B cell (primary cell): ENCODE data around the gene RNASET2. TPM values are rescaled to one million over a fixed set of nuclear protein-coding genes. Genes with fewer than 3 reads are reported as not detected.

Experiments
- ATAC-seq: fragments of 200-7000 bp; cut with Tn5 transposase; one replicate; pipeline ENCODE4 v1.10.0; 2021; ENCODE audit warnings: low read depth, mild to moderate bottlenecking, moderate number of reproducible peaks, moderate library complexity
- CTCF ChIA-PET: fragments of 350-600 bp; sonication (Branson Sonifier 250); formaldehyde crosslinking; loops from one replicate; lab custom pipeline; 2021; ENCODE audit warnings: antibody characterized with exemption, inconsistent platforms; lab: Charles Lee
- POLR2A ChIA-PET: fragments of 350-600 bp; sonication (Branson Sonifier 250); formaldehyde crosslinking; loops from one replicate; lab custom pipeline; 2021; ENCODE audit warnings: antibody characterized with exemption; lab: Charles Lee
- DNase-seq: peaks from one replicate; pipeline ENCODE4 v3.0.0; 2013
- H2AFZ ChIP-seq: 2 replicates; pipeline ENCODE4 v1.6.1; 2012; ENCODE audit warnings: mild to moderate bottlenecking, low read depth, low read length; ENCODE audit not compliant: insufficient read depth, poor library complexity, severe bottlenecking
- H3K27ac ChIP-seq, 2 donors: 1 replicate in 1 of 2; 2 replicates in 1 of 2; pipeline ENCODE4 v1.5.1; 2012 to 2013; ENCODE audit warnings: low read length in 2 of 2, mild to moderate bottlenecking in 2 of 2, moderate library complexity in 1 of 2
- H3K27me3 ChIP-seq, 4 experiments: fragments of 200-600 bp in 1 of 4; sonication (generic) in 1 of 4; replicated peaks in 1 of 4; 1 replicate in 2 of 4; 2 replicates in 2 of 4; pipeline versions ENCODE4 v1.6.1 to v1.7.0; 2013 to 2016; ENCODE audit warnings: low read length in 3 of 4, mild to moderate bottlenecking in 2 of 4, mixed read lengths in 1 of 4, moderate library complexity in 1 of 4; ENCODE audit not compliant: insufficient read depth in 4 of 4, control insufficient read depth in 3 of 4; ENCODE audit errors: control extremely low read depth in 1 of 4
- H3K36me3 ChIP-seq, 2 experiments: replicated peaks in 1 of 2; 1 replicate in 1 of 2; 2 replicates in 1 of 2; pipeline versions ENCODE4 v1.6.1 to v1.7.1; 2013; ENCODE audit warnings: low read length in 1 of 2; ENCODE audit not compliant: insufficient read depth in 2 of 2, control insufficient read depth in 1 of 2; ENCODE audit errors: control extremely low read depth in 1 of 2, extremely low read depth in 1 of 2
- H3K4me1 ChIP-seq, 2 donors: fragments of 200-600 bp in 1 of 2; sonication (generic) in 1 of 2; 1 replicate in 1 of 2; 2 replicates in 1 of 2; pipeline versions ENCODE4 v1.5.1 to v1.6.1; 2013 to 2017; ENCODE audit warnings: low read length in 2 of 2; ENCODE audit not compliant: control insufficient read depth in 2 of 2, insufficient read depth in 2 of 2
- H3K4me2 ChIP-seq: replicated peaks from 2 replicates; pipeline ENCODE3; 2012; ENCODE audit warnings: mild to moderate bottlenecking, low read depth, low read length; ENCODE audit not compliant: poor library complexity, severe bottlenecking
- H3K4me3 ChIP-seq, 5 experiments: fragments of 200-600 bp in 1 of 5; sonication (generic) in 1 of 5; 1 replicate in 3 of 5; 2 replicates in 2 of 5; pipeline versions ENCODE4 v1.5.1 to v1.7.0; 2011 to 2016; ENCODE audit warnings: low read length in 4 of 5, mild to moderate bottlenecking in 4 of 5, low read depth in 2 of 5, control low read depth in 1 of 5, moderate library complexity in 1 of 5; ENCODE audit not compliant: insufficient read depth in 1 of 5; ENCODE audit errors: control extremely low read depth in 1 of 5, extremely low read depth in 1 of 5
- H3K79me2 ChIP-seq: fragments of 200-600 bp; sonication (generic); one replicate; pipeline ENCODE4 v1.6.0; 2016; ENCODE audit warnings: low read length; ENCODE audit not compliant: control insufficient read depth, insufficient read depth
- H3K9ac ChIP-seq: fragments of 200-600 bp; sonication (generic); 2 replicates; pipeline ENCODE4 v1.6.1; 2017; ENCODE audit warnings: mild to moderate bottlenecking, low read length, moderate library complexity
- H3K9me3 ChIP-seq, 3 donors: one replicate each; pipeline versions ENCODE4 v1.6.1 to v1.7.1; 2013; ENCODE audit warnings: low read length in 2 of 3; ENCODE audit not compliant: control insufficient read depth in 2 of 3, insufficient read depth in 1 of 3; ENCODE audit errors: control extremely low read depth in 1 of 3
- H4K20me1 ChIP-seq: 2 replicates; pipeline ENCODE4 v1.6.0; 2012; ENCODE audit warnings: mild to moderate bottlenecking, low read length; ENCODE audit not compliant: insufficient read depth, control insufficient read depth, poor library complexity, severe bottlenecking
- H3K27ac Mint-ChIP-seq: one replicate; pipeline ENCODE4 v1.8.0; 2021; ENCODE audit warnings: mixed read lengths
- H3K27me3 Mint-ChIP-seq: one replicate; pipeline ENCODE4 v1.8.0; 2021; ENCODE audit warnings: mixed read lengths
- H3K4me1 Mint-ChIP-seq: one replicate; pipeline ENCODE4 v1.8.0; 2021; ENCODE audit warnings: mixed read lengths
- H3K4me3 Mint-ChIP-seq: one replicate; pipeline ENCODE4 v1.8.0; 2021; ENCODE audit warnings: mixed read lengths
- H3K9me3 Mint-ChIP-seq: one replicate; pipeline ENCODE4 v1.8.0; 2022; ENCODE audit warnings: mixed read lengths; ENCODE audit not compliant: insufficient read depth
- EZH2 ChIP-seq: IDR thresholded peaks from 2 replicates; pipeline ENCODE4 v1.6.1; 2012; ENCODE audit warnings: borderline replicate concordance, low read depth, mild to moderate bottlenecking, moderate library complexity, low read length; ENCODE audit not compliant: insufficient read depth, poor library complexity, severe bottlenecking
- WGBS: methylation state at CpG from one replicate; pipeline ENCODE4 v1.1.5; 2013; ENCODE audit warnings: missing lambda C conversion rate; ENCODE audit not compliant: insufficient coverage; 5-methylcytosine and 5-hydroxymethylcytosine counted together
- intact Hi-C: fragments of 100-400 bp; cut with micrococcal nuclease; formaldehyde crosslinking; loops from one replicate; pipeline ENCODE4 v1.10.0; 2022
- polyA plus RNA-seq: library from polyadenylated mRNA; depleted of rRNA; stranded (reverse); fragments of >200 nt; gene quantifications from 2 replicates; pipeline ENCODE4 v1.2.3, GENCODE V29; 2012
- total RNA-seq, 2 donors: library from RNA; stranded (reverse); fragments of 120-200 nt in 1 of 2; gene quantifications; 1 replicate in 1 of 2; 2 replicates in 1 of 2; pipeline versions ENCODE4 v1.2.3 to v1.2.4, GENCODE V29; 2013 to 2022
- TF ChIP-seq, protein P1 (sequence below): fragments of 200-600 bp; IDR thresholded peaks from one replicate; pipeline ENCODE4 v1.8.0; 2022; ENCODE audit warnings: antibody characterized with exemption, mild to moderate bottlenecking

RNASET2 gene
- total and polyA plus RNA-seq, 2 donors (not counting 1 experiment from before 2014, with no cell fraction given): 293 to 330 TPM

DNA sequence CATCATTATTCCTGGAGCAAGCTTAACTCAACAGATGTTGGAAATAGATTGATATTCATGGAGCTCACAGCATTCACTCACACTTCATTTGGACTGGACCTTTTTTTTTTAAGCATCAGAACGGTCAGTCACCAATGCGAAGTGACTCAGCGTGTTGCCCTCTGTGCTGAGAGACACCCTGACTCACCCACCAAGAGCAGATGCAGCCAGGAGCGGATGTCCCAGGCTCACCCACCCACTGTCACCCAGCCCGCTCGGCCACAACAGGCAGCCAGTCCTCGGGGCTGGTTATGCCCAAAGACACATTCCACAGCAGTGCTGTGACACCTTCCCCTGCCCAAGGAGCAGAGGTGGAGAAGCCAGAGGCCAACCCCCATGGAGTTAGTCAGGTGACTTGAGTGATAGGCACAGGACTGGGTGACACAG is 15.7 kb downstream of the RNASET2 start:
- CTCF ChIA-PET: interaction anchor here (1.3 to 1.4 kb wide), 2 partner anchors 8 to 48 kb away, joined by 4 read pairs; no protein-coding TSS in a partner anchor
- H3K27me3 ChIP-seq: no peaks in the 10 kb centered on the region
- peaks cover 25 to 89% of the 10 kb centered on the region in 2 experiments for H3K36me3 ChIP-seq
- H3K79me2 ChIP-seq: peaks cover 78% of the 10 kb centered on the region
- intact Hi-C loops: no loop called here
- no peaks in the 10 kb centered on the region for H3K27me3 Mint-ChIP-seq
- no peak for DNase-seq
- no peak overlapping the region for H2AFZ ChIP-seq
- no peaks in the 10 kb centered on the region for H3K9me3 Mint-ChIP-seq
- H3K4me3 ChIP-seq: no peak overlapping the region
- POLR2A ChIA-PET: interaction anchor here (0.6 kb wide), 1 partner anchor 17 kb away, joined by 5 read pairs; no protein-coding TSS in a partner anchor
- no peak overlapping the region for H3K27ac Mint-ChIP-seq
- 94% methylated on average over 5 of the region's 7 CpGs for WGBS
- ATAC-seq: no peak
- H3K27ac ChIP-seq: no peak overlapping the region
- H4K20me1 ChIP-seq: peaks cover 72% of the 10 kb centered on the region
- peaks cover 10 to 11% of the 10 kb centered on the region in 2 donors for H3K4me1 ChIP-seq
- H3K9ac ChIP-seq: no peak overlapping the region
- H3K4me1 Mint-ChIP-seq: peaks cover 26% of the 10 kb centered on the region
- no peak for TF ChIP-seq EZH2
- TF ChIP-seq, protein P1, sequence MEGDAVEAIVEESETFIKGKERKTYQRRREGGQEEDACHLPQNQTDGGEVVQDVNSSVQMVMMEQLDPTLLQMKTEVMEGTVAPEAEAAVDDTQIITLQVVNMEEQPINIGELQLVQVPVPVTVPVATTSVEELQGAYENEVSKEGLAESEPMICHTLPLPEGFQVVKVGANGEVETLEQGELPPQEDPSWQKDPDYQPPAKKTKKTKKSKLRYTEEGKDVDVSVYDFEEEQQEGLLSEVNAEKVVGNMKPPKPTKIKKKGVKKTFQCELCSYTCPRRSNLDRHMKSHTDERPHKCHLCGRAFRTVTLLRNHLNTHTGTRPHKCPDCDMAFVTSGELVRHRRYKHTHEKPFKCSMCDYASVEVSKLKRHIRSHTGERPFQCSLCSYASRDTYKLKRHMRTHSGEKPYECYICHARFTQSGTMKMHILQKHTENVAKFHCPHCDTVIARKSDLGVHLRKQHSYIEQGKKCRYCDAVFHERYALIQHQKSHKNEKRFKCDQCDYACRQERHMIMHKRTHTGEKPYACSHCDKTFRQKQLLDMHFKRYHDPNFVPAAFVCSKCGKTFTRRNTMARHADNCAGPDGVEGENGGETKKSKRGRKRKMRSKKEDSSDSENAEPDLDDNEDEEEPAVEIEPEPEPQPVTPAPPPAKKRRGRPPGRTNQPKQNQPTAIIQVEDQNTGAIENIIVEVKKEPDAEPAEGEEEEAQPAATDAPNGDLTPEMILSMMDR: no peak
- no peak overlapping the region for H3K4me2 ChIP-seq
- H3K9me3 ChIP-seq: no peaks in the 10 kb centered on the region
- H3K4me3 Mint-ChIP-seq: no peak overlapping the region

DNA sequence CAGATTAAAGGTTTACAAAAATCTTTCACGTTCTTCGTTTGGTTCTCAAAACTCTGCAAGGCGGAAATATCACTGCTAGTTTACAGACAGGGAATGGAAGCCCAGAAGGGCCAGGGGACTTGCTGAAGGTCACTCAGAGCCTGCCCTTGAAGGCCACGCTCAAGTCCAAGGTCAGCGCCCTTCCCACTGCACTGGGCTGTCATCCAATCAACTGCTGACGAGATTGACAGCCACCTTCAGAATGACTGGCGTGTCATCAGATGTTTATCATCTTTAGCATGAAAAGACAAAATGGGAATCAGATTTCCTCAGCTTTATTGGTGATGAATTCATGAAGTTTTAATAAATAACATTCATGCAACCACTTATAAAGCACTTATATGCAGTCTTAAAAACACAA is 16.5 kb downstream of the RNASET2 start:
- ChIA-PET CTCF (no interaction called here), POLR2A (no interaction called here)
- no peak overlapping the region for H3K27ac Mint-ChIP-seq
- H2AFZ ChIP-seq: no peak overlapping the region
- H3K27me3 ChIP-seq: no peaks in the 10 kb centered on the region
- peaks cover 10 to 11% of the 10 kb centered on the region in 2 donors for H3K4me1 ChIP-seq
- no peak overlapping the region for H3K4me3 ChIP-seq
- H3K27me3 Mint-ChIP-seq: no peaks in the 10 kb centered on the region
- DNase-seq (no peak), ATAC-seq (no peak)
- TF ChIP-seq, protein P1: no peak
- TF ChIP-seq EZH2: no peak
- 94% methylated on average over 5 of the region's 7 CpGs for WGBS
- intact Hi-C loops: loop anchor here (5.0 kb wide), 1 partner anchor 78 kb away; no protein-coding TSS in a partner anchor
- H3K27ac ChIP-seq: no peak overlapping the region
- no peak overlapping the region for H3K4me3 Mint-ChIP-seq
- no peaks in the 10 kb centered on the region for H3K9me3 ChIP-seq
- no peaks in the 10 kb centered on the region for H3K9me3 Mint-ChIP-seq
- no peak overlapping the region for H3K4me2 ChIP-seq
- no peak overlapping the region for H3K9ac ChIP-seq
- peaks cover 25 to 89% of the 10 kb centered on the region in 2 experiments for H3K36me3 ChIP-seq
- H4K20me1 ChIP-seq: peaks cover 73% of the 10 kb centered on the region
- H3K79me2 ChIP-seq: peaks cover 78% of the 10 kb centered on the region
- peaks cover 23% of the 10 kb centered on the region for H3K4me1 Mint-ChIP-seq
